Central memory CD8-positive, alpha-beta T cell (primary cell): ENCODE data around the gene ETNPPL.
A peak's percentile ranks its signal among the peaks of the same experiment; 100 is the strongest.

ENCODE experiments used
- ATAC-seq: fragments of 150-1000 bp; cut with Tn5 transposase; replicated peaks from 2 replicates; pipeline ENCODE4 v1.10.0; 2022; ENCODE audit warnings: mild to moderate bottlenecking, moderate FRiP score, moderate number of reproducible peaks; ENCODE audit not compliant: poor library complexity, severe bottlenecking; ENCODE audit errors: extremely low read depth
- DNase-seq, 2 donors: peaks; one replicate each; pipeline ENCODE4 v3.0.0; 2021; ENCODE audit warnings: low spot score in 2 of 2
- H3K27ac Mint-ChIP-seq: one replicate; pipeline ENCODE4 v1.8.0; 2022; ENCODE audit warnings: low read depth, mild to moderate bottlenecking, moderate library complexity, mixed read lengths
- H3K27me3 Mint-ChIP-seq: one replicate; pipeline ENCODE4 v1.8.0; 2022; ENCODE audit warnings: mixed read lengths
- H3K36me3 Mint-ChIP-seq: one replicate; pipeline ENCODE4 v1.8.0; 2022; ENCODE audit warnings: mild to moderate bottlenecking, moderate library complexity, mixed read lengths; ENCODE audit not compliant: insufficient read depth
- H3K4me1 Mint-ChIP-seq: one replicate; pipeline ENCODE4 v1.8.0; 2022; ENCODE audit warnings: mixed read lengths
- H3K4me3 Mint-ChIP-seq: one replicate; pipeline ENCODE4 v1.8.0; 2022; ENCODE audit warnings: mild to moderate bottlenecking, moderate library complexity, mixed read lengths
- H3K9me3 Mint-ChIP-seq: one replicate; pipeline ENCODE4 v1.8.0; 2022; ENCODE audit warnings: mixed read lengths

ETNPPL gene

GRCh38 chr4:108762559-108763225 is at the start of gene ETNPPL:
Gene ETNPPL (minus strand): TSS chr4:108763053. CDS start chr4:108762898, 155 bp downstream.
- Mint-ChIP-seq H3K27ac (no peak within 1 kb of the TSS), H3K4me3 (peak within 1 kb of the TSS; percentile 77), H3K36me3 (no peaks in the 10 kb centered on the region), H3K27me3 (peaks cover 68% of the 10 kb centered on the region), H3K9me3 (no peaks in the 10 kb centered on the region), H3K4me1 (peaks cover 12% of the 10 kb centered on the region)
- ATAC-seq (no peak), DNase-seq (no peak)

GRCh38 chr4:108811486-108811885 is 48.6 kb upstream of the ETNPPL start:
- ATAC-seq (no peak), DNase-seq (no peak)
- no peak overlapping the region for H3K27ac Mint-ChIP-seq
- peaks cover 30% of the 10 kb centered on the region for H3K27me3 Mint-ChIP-seq
- no peak overlapping the region for H3K4me3 Mint-ChIP-seq
- H3K4me1 Mint-ChIP-seq = no peaks in the 10 kb centered on the region
- no peaks in the 10 kb centered on the region for H3K36me3 Mint-ChIP-seq
- no peaks in the 10 kb centered on the region for H3K9me3 Mint-ChIP-seq

- Mint-ChIP-seq H3K9me3 (no peaks in the 10 kb centered on the region), H3K27me3 (peaks cover 21% of the 10 kb centered on the region), H3K36me3 (no peaks in the 10 kb centered on the region), H3K4me1 (no peaks in the 10 kb centered on the region), H3K4me3 (no peak overlapping the region), H3K27ac (no peak overlapping the region)
- no peak for ATAC-seq
- no peak for DNase-seq
Observed at GRCh38 chr4:108810087-108810486, 47.2 kb upstream of the ETNPPL start.

GRCh38 chr4:108804648-108805273 is 41.9 kb upstream of the ETNPPL start:
- Mint-ChIP-seq H3K36me3 (no peaks in the 10 kb centered on the region), H3K4me1 (no peaks in the 10 kb centered on the region), H3K4me3 (no peak overlapping the region), H3K27ac (no peak overlapping the region), H3K27me3 (peaks cover 21% of the 10 kb centered on the region), H3K9me3 (no peaks in the 10 kb centered on the region)
- ATAC-seq (no peak), DNase-seq (no peak)

GRCh38 chr4:108799306-108799705 is 36.5 kb upstream of the ETNPPL start:
- H3K4me3 Mint-ChIP-seq = no peak overlapping the region
- no peaks in the 10 kb centered on the region for H3K9me3 Mint-ChIP-seq
- DNase-seq (no peak), ATAC-seq (no peak)
- H3K36me3 Mint-ChIP-seq = no peaks in the 10 kb centered on the region
- H3K27me3 Mint-ChIP-seq = no peaks in the 10 kb centered on the region
- no peaks in the 10 kb centered on the region for H3K4me1 Mint-ChIP-seq
- no peak overlapping the region for H3K27ac Mint-ChIP-seq

- Mint-ChIP-seq H3K27me3 (no peaks in the 10 kb centered on the region), H3K27ac (no peak overlapping the region), H3K36me3 (no peaks in the 10 kb centered on the region), H3K9me3 (no peaks in the 10 kb centered on the region), H3K4me3 (no peak overlapping the region), H3K4me1 (no peaks in the 10 kb centered on the region)
- no peak for ATAC-seq
- DNase-seq = no peak
Observed at GRCh38 chr4:108796173-108796572, 33.3 kb upstream of the ETNPPL start.

- Mint-ChIP-seq H3K9me3 (no peaks in the 10 kb centered on the region), H3K27me3 (no peaks in the 10 kb centered on the region), H3K36me3 (no peaks in the 10 kb centered on the region), H3K4me1 (no peaks in the 10 kb centered on the region), H3K4me3 (no peak overlapping the region), H3K27ac (no peak overlapping the region)
- DNase-seq (no peak), ATAC-seq (no peak)
Observed at GRCh38 chr4:108795733-108796132, 32.9 kb upstream of the ETNPPL start.

- no peaks in the 10 kb centered on the region for H3K9me3 Mint-ChIP-seq
- DNase-seq (no peak), ATAC-seq (no peak)
- no peaks in the 10 kb centered on the region for H3K4me1 Mint-ChIP-seq
- H3K27ac Mint-ChIP-seq = no peak overlapping the region
- no peaks in the 10 kb centered on the region for H3K27me3 Mint-ChIP-seq
- H3K4me3 Mint-ChIP-seq = no peak overlapping the region
- no peaks in the 10 kb centered on the region for H3K36me3 Mint-ChIP-seq
Observed at GRCh38 chr4:108794136-108794535, 31.3 kb upstream of the ETNPPL start.

GRCh38 chr4:108793415-108793814 is 30.6 kb upstream of the ETNPPL start:
- ATAC-seq (no peak), DNase-seq (no peak)
- Mint-ChIP-seq H3K36me3 (no peaks in the 10 kb centered on the region), H3K4me3 (no peak overlapping the region), H3K27me3 (no peaks in the 10 kb centered on the region), H3K9me3 (no peaks in the 10 kb centered on the region), H3K27ac (no peak overlapping the region), H3K4me1 (no peaks in the 10 kb centered on the region)

- H3K4me1 Mint-ChIP-seq = no peaks in the 10 kb centered on the region
- ATAC-seq (no peak), DNase-seq (no peak)
- peaks cover 16% of the 10 kb centered on the region for H3K27me3 Mint-ChIP-seq
- H3K4me3 Mint-ChIP-seq = no peak overlapping the region
- H3K36me3 Mint-ChIP-seq = no peaks in the 10 kb centered on the region
- H3K9me3 Mint-ChIP-seq = no peaks in the 10 kb centered on the region
- H3K27ac Mint-ChIP-seq = no peak overlapping the region
Observed at GRCh38 chr4:108788731-108789130, 25.9 kb upstream of the ETNPPL start.

- ATAC-seq = no peak
- DNase-seq = no peak
- Mint-ChIP-seq H3K27me3 (peaks cover 16% of the 10 kb centered on the region), H3K27ac (no peak overlapping the region), H3K4me1 (no peaks in the 10 kb centered on the region), H3K4me3 (no peak overlapping the region), H3K9me3 (no peaks in the 10 kb centered on the region), H3K36me3 (no peaks in the 10 kb centered on the region)
Observed at GRCh38 chr4:108787724-108788123, 24.9 kb upstream of the ETNPPL start.

- Mint-ChIP-seq H3K4me3 (no peak overlapping the region), H3K9me3 (no peaks in the 10 kb centered on the region), H3K27ac (no peak overlapping the region), H3K27me3 (peaks cover 21% of the 10 kb centered on the region), H3K4me1 (no peaks in the 10 kb centered on the region), H3K36me3 (no peaks in the 10 kb centered on the region)
- DNase-seq (no peak), ATAC-seq (no peak)
Observed at GRCh38 chr4:108787106-108787505, 24.3 kb upstream of the ETNPPL start.

- Mint-ChIP-seq H3K9me3 (no peaks in the 10 kb centered on the region), H3K27me3 (peaks cover 25% of the 10 kb centered on the region), H3K27ac (no peak overlapping the region), H3K36me3 (no peaks in the 10 kb centered on the region), H3K4me1 (no peaks in the 10 kb centered on the region), H3K4me3 (no peak overlapping the region)
- ATAC-seq (no peak), DNase-seq (no peak)
Observed at GRCh38 chr4:108786351-108786750, 23.5 kb upstream of the ETNPPL start.
